HG02588 (cell line): Measurements from ENCODE around the gene ARID2.

Source experiments
- ATAC-seq: cut with Tn5 transposase; IDR thresholded peaks from one replicate; pipeline ENCODE4 v1.9.1; 2021; ENCODE audit warnings: mild to moderate bottlenecking, moderate library complexity; ENCODE audit not compliant: unreplicated experiment

Gene ARID2

GRCh38 chr12:45914090-45914489 lies 184.6 kb downstream of the ARID2 start:
- no peak for ATAC-seq

DNA sequence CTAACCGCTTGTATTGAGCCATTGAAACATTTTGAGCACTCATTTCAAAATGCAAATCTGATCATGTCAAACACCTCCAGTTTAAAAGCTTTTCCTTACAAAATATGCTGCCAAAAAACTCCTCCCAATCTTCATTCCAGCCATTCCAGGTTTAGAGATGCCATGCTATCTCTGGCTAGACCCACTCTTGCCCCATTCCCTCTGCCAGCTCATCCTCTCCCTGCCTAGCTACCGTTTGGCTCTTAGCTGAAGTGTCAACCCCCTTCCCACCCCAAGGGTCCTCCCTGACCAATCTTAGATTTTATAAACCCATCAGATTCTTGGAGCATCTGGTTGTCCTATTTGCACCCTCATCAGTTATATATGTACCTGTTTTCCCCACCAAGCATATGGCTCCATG lies 185.9 kb downstream of the ARID2 start:
- ATAC-seq: no peak

DNA sequence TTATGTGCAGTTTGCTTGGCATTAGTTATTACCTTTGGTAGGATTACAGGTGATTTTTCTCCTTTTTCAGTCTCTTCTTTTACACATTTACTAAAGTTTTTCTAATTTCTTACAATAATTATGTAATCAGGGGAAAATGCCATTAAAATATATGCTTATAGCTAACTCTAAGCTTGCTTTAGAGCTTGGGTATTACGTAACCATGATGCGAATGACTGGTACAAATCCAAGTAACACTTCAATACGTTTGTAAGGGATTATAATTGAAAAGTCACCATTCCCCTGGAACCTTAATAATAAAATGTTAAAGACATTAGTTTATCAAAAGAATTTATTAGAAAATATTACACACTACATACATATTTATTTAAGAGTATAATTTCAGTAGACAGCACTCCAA lies 189.3 kb downstream of the ARID2 start:
- ATAC-seq: no peak

GRCh38 chr12:45928309-45928708 lies 198.8 kb downstream of the ARID2 start:
- ATAC-seq: no peak

- ATAC-seq: no peak
These were observed 200.9 kb downstream of the ARID2 start for GRCh38 chr12:45930369-45930768.

- no peak for ATAC-seq
These were observed 204.0 kb downstream of the ARID2 start for GRCh38 chr12:45933504-45933903.

DNA sequence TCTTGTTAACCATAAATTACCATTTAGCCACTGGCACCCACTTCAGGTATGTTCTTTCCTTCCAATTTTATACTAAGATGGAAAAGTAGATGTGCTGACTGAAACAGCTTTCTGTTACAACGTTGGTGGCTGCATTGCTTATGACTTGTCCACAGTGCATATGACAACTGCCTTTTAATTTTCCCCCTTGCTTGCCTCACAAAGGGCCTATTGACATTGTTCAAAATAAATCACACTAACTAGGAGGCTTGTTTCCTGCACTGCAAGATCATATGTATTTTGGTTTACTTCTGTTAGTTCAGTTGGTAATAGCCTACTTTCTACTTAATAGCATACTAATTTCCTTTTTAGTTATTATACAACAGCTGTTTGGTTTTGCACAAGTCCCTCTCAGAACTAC lies 205.4 kb downstream of the ARID2 start:
- no peak for ATAC-seq

GRCh38 chr12:45938566-45938965 lies 209.1 kb downstream of the ARID2 start:
- no peak for ATAC-seq

DNA sequence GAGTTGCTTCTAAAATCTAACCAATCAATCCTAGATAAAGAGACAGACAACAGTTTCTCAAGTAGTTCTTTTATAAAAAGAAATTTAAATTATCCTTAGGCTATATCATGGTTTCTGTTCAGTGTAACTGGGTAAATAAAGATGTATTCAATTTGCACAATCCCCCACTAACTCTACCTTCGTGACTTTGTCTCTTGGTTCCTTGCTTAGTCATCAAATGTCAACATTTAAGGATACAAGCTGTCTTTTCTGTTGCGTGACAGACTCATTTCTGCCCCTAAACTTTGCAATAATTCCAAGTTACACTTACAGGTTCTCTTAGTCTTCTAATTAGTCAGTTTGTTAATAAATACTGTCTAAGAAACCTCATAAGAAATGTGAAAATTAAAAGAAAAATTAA lies 210.3 kb downstream of the ARID2 start:
- no peak for ATAC-seq

DNA sequence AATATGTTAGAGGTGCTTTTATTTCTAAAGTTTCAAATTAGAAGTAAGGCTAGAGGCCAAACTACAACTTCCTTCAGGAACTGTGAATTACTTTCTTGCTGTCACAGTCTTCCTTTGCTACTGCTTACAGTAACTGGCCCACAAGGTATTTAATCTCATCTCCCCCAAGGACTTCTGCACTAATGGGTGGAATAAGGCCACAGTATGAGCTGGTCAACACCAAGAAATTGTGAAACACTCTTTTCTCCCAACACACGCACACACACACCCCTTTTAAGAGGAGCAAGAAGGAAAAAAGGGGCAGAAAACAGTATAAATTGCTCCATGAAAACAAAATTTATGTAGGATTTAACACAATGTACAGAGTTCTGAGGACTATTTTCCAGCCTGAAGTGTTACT lies 215.3 kb downstream of the ARID2 start:
- ATAC-seq: no peak

DNA sequence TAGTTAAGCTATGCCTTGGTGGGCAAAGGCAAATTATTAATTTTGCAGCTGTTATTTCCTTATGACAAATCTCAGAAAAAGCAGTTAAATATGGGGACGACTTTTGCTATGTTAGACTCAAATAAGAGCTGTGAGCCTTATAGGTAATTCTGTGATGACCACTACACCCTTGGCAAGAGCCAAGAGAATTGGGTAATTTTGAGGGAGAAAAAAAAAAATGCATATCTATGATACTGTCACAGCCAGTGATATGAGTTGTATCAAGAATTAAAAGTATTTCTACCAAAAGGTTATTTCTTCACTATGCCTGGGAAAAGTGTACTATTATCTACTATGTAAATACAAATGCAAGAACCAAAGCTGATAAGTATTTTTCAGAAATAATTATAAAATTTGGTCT lies 216.9 kb downstream of the ARID2 start:
- no peak for ATAC-seq

DNA sequence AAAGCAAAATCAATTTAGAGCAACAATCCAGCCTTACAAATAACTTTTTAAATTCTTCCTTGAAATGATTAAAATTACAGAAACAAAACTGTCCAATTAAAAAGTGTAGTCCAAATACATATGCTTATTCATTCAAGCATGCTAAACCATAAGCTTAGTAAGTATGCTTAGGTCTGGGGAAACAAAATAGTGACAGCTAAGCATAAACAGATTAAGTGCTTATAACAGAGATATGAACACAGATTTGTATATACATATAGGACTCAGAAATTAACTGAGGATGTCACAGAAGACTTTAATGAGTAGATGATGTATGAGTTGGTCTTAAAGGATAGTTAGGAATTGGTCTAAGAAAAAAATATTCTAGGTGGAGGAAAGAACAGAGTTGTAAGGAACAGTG lies 219.0 kb downstream of the ARID2 start:
- ATAC-seq: no peak
